H9 (cell line): ENCODE measurements around the gene MS4A10. TPM values are rescaled to one million over a fixed set of nuclear protein-coding genes. Genes with fewer than 3 reads are reported as not detected.

Source experiments
- DNase-seq: peaks from one replicate; pipeline ENCODE4 v3.0.0-alpha.2; 2017
- H2AFZ ChIP-seq: one replicate; pipeline ENCODE4 v1.6.1; 2013; ENCODE audit warnings: mild to moderate bottlenecking, low read length, control low read depth, moderate library complexity
- H2AK5ac ChIP-seq: 2 replicates; pipeline ENCODE4 v1.6.1; 2013; ENCODE audit warnings: low read length, control low read depth, mixed read lengths; ENCODE audit not compliant: insufficient read length
- H2BK120ac ChIP-seq: one replicate; pipeline ENCODE4 v1.6.1; 2013; ENCODE audit warnings: low read depth, mild to moderate bottlenecking, low read length, control low read depth, inconsistent platforms; ENCODE audit not compliant: poor library complexity, severe bottlenecking
- H2BK12ac ChIP-seq: 2 replicates; pipeline ENCODE4 v1.6.1; 2013; ENCODE audit warnings: low read length, control low read depth, mixed read lengths, low read depth; ENCODE audit not compliant: insufficient read length
- H2BK15ac ChIP-seq: 2 replicates; pipeline ENCODE4 v1.6.1; 2013; ENCODE audit warnings: low read depth, low read length, control low read depth
- H2BK20ac ChIP-seq: one replicate; pipeline ENCODE4 v1.6.1; 2013; ENCODE audit warnings: low read depth, mild to moderate bottlenecking, low read length, control low read depth, inconsistent platforms; ENCODE audit not compliant: poor library complexity, severe bottlenecking
- H2BK5ac ChIP-seq: 2 replicates; pipeline ENCODE4 v1.6.1; 2013; ENCODE audit warnings: low read length, control low read depth, mixed read lengths; ENCODE audit not compliant: insufficient read length
- H3K14ac ChIP-seq: 2 replicates; pipeline ENCODE4 v1.6.1; 2013; ENCODE audit warnings: low read length, control low read depth; ENCODE audit not compliant: insufficient read depth
- H3K18ac ChIP-seq: 2 replicates; pipeline ENCODE4 v1.6.1; 2013; ENCODE audit warnings: low read depth, mild to moderate bottlenecking, mixed read lengths, low read length, control low read depth; ENCODE audit not compliant: insufficient read length
- H3K23ac ChIP-seq: 2 replicates; pipeline ENCODE4 v1.6.1; 2013; ENCODE audit warnings: low read length, control low read depth, mixed read lengths, low read depth; ENCODE audit not compliant: insufficient read length
- H3K23me2 ChIP-seq: 2 replicates; pipeline ENCODE4 v1.6.1; 2013; ENCODE audit warnings: low read depth, mild to moderate bottlenecking, mixed read lengths, low read length, control low read depth; ENCODE audit not compliant: insufficient read length, poor library complexity, severe bottlenecking
- H3K27ac ChIP-seq: 2 replicates; pipeline ENCODE4 v1.5.1; 2013; ENCODE audit warnings: low read length, control low read depth, mixed read lengths, low read depth; ENCODE audit not compliant: insufficient read length
- H3K27me3 ChIP-seq: 2 replicates; pipeline ENCODE4 v1.6.1; 2013; ENCODE audit warnings: low read length, control low read depth, inconsistent platforms; ENCODE audit not compliant: insufficient read depth
- H3K4ac ChIP-seq: 2 replicates; pipeline ENCODE4 v1.6.1; 2013; ENCODE audit warnings: low read depth, mild to moderate bottlenecking, control low read depth, inconsistent platforms, low read length, moderate library complexity
- H3K4me1 ChIP-seq: 2 replicates; pipeline ENCODE4 v1.6.1; 2013; ENCODE audit warnings: low read length, control low read depth, inconsistent platforms; ENCODE audit not compliant: insufficient read depth
- H3K4me2 ChIP-seq: 2 replicates; pipeline ENCODE4 v1.6.1; 2013; ENCODE audit warnings: low read length, control low read depth, mixed read lengths; ENCODE audit not compliant: insufficient read length, insufficient read depth
- H3K56ac ChIP-seq: 2 replicates; pipeline ENCODE4 v1.6.1; 2013; ENCODE audit warnings: low read depth, mild to moderate bottlenecking, mixed read lengths, low read length, control low read depth; ENCODE audit not compliant: insufficient read length
- H3K79me1 ChIP-seq: 2 replicates; pipeline ENCODE4 v1.6.1; 2013; ENCODE audit warnings: low read depth, mild to moderate bottlenecking, moderate library complexity, low read length, control low read depth, inconsistent platforms; ENCODE audit not compliant: insufficient read depth, poor library complexity, severe bottlenecking
- H3K79me2 ChIP-seq: 2 replicates; pipeline ENCODE4 v1.6.1; 2013; ENCODE audit warnings: low read length, control low read depth, inconsistent platforms; ENCODE audit not compliant: insufficient read depth
- H3K9ac ChIP-seq: 2 replicates; pipeline ENCODE4 v1.6.1; 2013; ENCODE audit warnings: low read length, control low read depth, mixed read lengths; ENCODE audit not compliant: insufficient read length; ENCODE audit errors: extremely low read depth
- H3K9me3 ChIP-seq: one replicate; pipeline ENCODE4 v1.6.1; 2013; ENCODE audit warnings: low read depth, low read length, inconsistent platforms; ENCODE audit not compliant: control insufficient read depth
- H3T11ph ChIP-seq: one replicate; pipeline ENCODE4 v1.6.1; 2013; ENCODE audit warnings: mild to moderate bottlenecking, low read length, control low read depth, inconsistent platforms
- H4K20me1 ChIP-seq: one replicate; pipeline ENCODE4 v1.6.1; 2013; ENCODE audit not compliant: control insufficient read depth, insufficient read length, insufficient read depth
- H4K5ac ChIP-seq: 2 replicates; pipeline ENCODE4 v1.6.1; 2013; ENCODE audit warnings: low read depth, mild to moderate bottlenecking, mixed read lengths, low read length, control low read depth; ENCODE audit not compliant: insufficient read length
- H4K8ac ChIP-seq: replicated peaks from 2 replicates; pipeline ENCODE4 v1.6.1; 2013; ENCODE audit warnings: low read length, control low read depth, mixed read lengths, low read depth; ENCODE audit not compliant: insufficient read length
- H4K91ac ChIP-seq: 2 replicates; pipeline ENCODE4 v1.6.1; 2013; ENCODE audit warnings: low read depth, mild to moderate bottlenecking, moderate library complexity, mixed read lengths, low read length, control low read depth; ENCODE audit not compliant: insufficient read length
- H3K27ac Mint-ChIP-seq, 3 experiments: 2 replicates in 2 of 3; 3 replicates in 1 of 3; pipeline ENCODE4 v1.8.0; 2020 to 2021; ENCODE audit warnings: mixed read lengths in 3 of 3, mild to moderate bottlenecking in 1 of 3, moderate library complexity in 1 of 3
- H3K27me3 Mint-ChIP-seq: 2 replicates; pipeline ENCODE4 v1.8.0; 2021; ENCODE audit warnings: low read depth, mild to moderate bottlenecking, moderate library complexity, mixed read lengths
- H3K36me3 Mint-ChIP-seq, 3 experiments: 2 replicates in 2 of 3; 3 replicates in 1 of 3; pipeline ENCODE4 v1.8.0; 2020 to 2021; ENCODE audit warnings: low read depth in 3 of 3, mixed read lengths in 3 of 3; ENCODE audit not compliant: insufficient read depth in 1 of 3
- H3K4me1 Mint-ChIP-seq, 2 experiments: 2 replicates each; pipeline ENCODE4 v1.8.0; 2020; ENCODE audit warnings: mixed read lengths in 2 of 2
- H3K4me3 Mint-ChIP-seq, 2 experiments: 2 replicates in 1 of 2; 3 replicates in 1 of 2; pipeline ENCODE4 v1.8.0; 2020 to 2021; ENCODE audit warnings: mild to moderate bottlenecking in 2 of 2, mixed read lengths in 2 of 2, moderate library complexity in 1 of 2
- H3K9me3 Mint-ChIP-seq, 2 experiments: 2 replicates in 1 of 2; 3 replicates in 1 of 2; pipeline ENCODE4 v1.8.0; 2020; ENCODE audit warnings: mild to moderate bottlenecking in 2 of 2, mixed read lengths in 2 of 2, moderate library complexity in 1 of 2
- CTCF ChIP-seq: fragments of 200-600 bp; sonication (generic); conservative IDR thresholded peaks from 3 replicates; pipeline ENCODE4 v1.8.0; 2021; ENCODE audit warnings: antibody characterized with exemption, mild to moderate bottlenecking
- WGBS: extraction: QIAGEN DNeasy Blood & Tissue Kit; methylation state at CpG from one replicate; pipeline ENCODE4 v1.1.7; 2013; ENCODE audit warnings: missing lambda C conversion rate, low lambda C conversion rate, mixed read lengths; ENCODE audit not compliant: insufficient read length; ENCODE audit errors: extremely low coverage; 5-methylcytosine and 5-hydroxymethylcytosine counted together
- total RNA-seq: library from RNA; stranded (reverse); gene quantifications from 2 replicates; pipeline ENCODE4 v1.2.1, GENCODE V29; 2021

MS4A10 gene
- total RNA-seq, 1 experiment from 2014 or later: not detected

GRCh38 chr11:60776167-60776566, 9.0 kb upstream of the MS4A10 start:
- no peak overlapping the region for H2BK120ac ChIP-seq
- Mint-ChIP-seq H3K27me3 (peaks cover 13% of the 10 kb centered on the region), H3K4me3 (no peak overlapping the region), H3K4me1 (peaks cover 4 to 7% of the 10 kb centered on the region in 2 experiments; a peak in 3 of 4 replicates), H3K36me3 (no peaks in the 10 kb centered on the region), H3K9me3 (peaks cover 0 to 2% of the 10 kb centered on the region in 2 experiments; a peak in 1 of 5 replicates), H3K27ac (no peak overlapping the region)
- H2BK12ac ChIP-seq: no peak overlapping the region
- H3K23me2 ChIP-seq: no peaks in the 10 kb centered on the region
- H3T11ph ChIP-seq: no peak overlapping the region
- H2AFZ ChIP-seq: no peak overlapping the region
- no peaks in the 10 kb centered on the region for H3K9me3 ChIP-seq
- H3K23ac ChIP-seq: no peak overlapping the region
- no peak for TF ChIP-seq CTCF
- H3K18ac ChIP-seq: no peak overlapping the region
- no peak overlapping the region for H3K14ac ChIP-seq
- H4K5ac ChIP-seq: no peak overlapping the region
- no peak overlapping the region for H4K91ac ChIP-seq
- no peak overlapping the region for H3K4me2 ChIP-seq
- no peak overlapping the region for H4K8ac ChIP-seq
- no peaks in the 10 kb centered on the region for H3K79me1 ChIP-seq
- no peaks in the 10 kb centered on the region for H3K27me3 ChIP-seq
- H2BK20ac ChIP-seq: no peak overlapping the region
- H3K27ac ChIP-seq: no peak overlapping the region
- H2AK5ac ChIP-seq: no peak overlapping the region
- no peak overlapping the region for H2BK15ac ChIP-seq
- H3K4ac ChIP-seq: no peak overlapping the region
- DNase-seq: no peak
- no peaks in the 10 kb centered on the region for H3K79me2 ChIP-seq
- no peak overlapping the region for H2BK5ac ChIP-seq
- WGBS: no CpG with 5 or more reads among the region's 4 CpGs
- H4K20me1 ChIP-seq: no peaks in the 10 kb centered on the region
- H3K9ac ChIP-seq: no peak overlapping the region
- H3K56ac ChIP-seq: no peak overlapping the region
- no peaks in the 10 kb centered on the region for H3K4me1 ChIP-seq
